HepG2 (cell line): Measurements from ENCODE around the gene LLGL1. TPM values are rescaled to one million over a fixed set of nuclear protein-coding genes. Genes with fewer than 3 reads are reported as not detected.

Experiments used
- ATAC-seq: fragments of 200-7000 bp; cut with Tn5 transposase; 3 replicates; pipeline ENCODE4 v1.9.1; 2020; ENCODE audit warnings: mild to moderate bottlenecking, moderate library complexity
- BruUV-seq: library from RNA; stranded (reverse); fragments of 400-500 nt; replicated peaks from 2 replicates; lab custom pipeline; 2021; lab: Mats Ljungman, UMichigan
- CTCF ChIA-PET: fragments of 300-600 bp; formaldehyde crosslinking; extraction: SDS; loops from one replicate; lab custom pipeline; 2021; ENCODE audit warnings: low total read pairs, inconsistent platforms, low intra/inter-chr PET ratio; lab: Yijun Ruan, JAX
- POLR2A ChIA-PET: fragments of 350-600 bp; sonication (Branson Sonifier 250); formaldehyde crosslinking; loops from one replicate; lab custom pipeline; 2020; ENCODE audit warnings: antibody characterized with exemption, inconsistent platforms; lab: Yijun Ruan, JAX
- DNase-seq: peaks from one replicate; pipeline ENCODE4 v3.0.0-alpha.2; 2015; ENCODE audit warnings: low spot score
- FAIRE-seq: peaks from 3 replicates; lab custom pipeline; 2011; peaks lifted over from hg19 to GRCh38; lab: Jason Lieb, UNC
- H2AFZ ChIP-seq: one replicate; pipeline ENCODE4 v1.6.1; 2011; ENCODE audit warnings: low read length, inconsistent platforms
- H3K27ac ChIP-seq: fragments of 300-600 bp; 3 replicates; pipeline ENCODE4 v1.8.0; 2011; ENCODE audit warnings: mixed run types, mild to moderate bottlenecking, mixed read lengths, low read length, inconsistent platforms; ENCODE audit not compliant: insufficient read depth; ENCODE audit errors: extremely low read length
- H3K27me3 ChIP-seq, 2 experiments: fragments of 200-600 bp in 1 of 2; 2 replicates in 1 of 2; 3 replicates in 1 of 2; pipeline versions ENCODE4 v1.6.0 to v1.8.0; 2011; ENCODE audit warnings: low read length in 2 of 2, mild to moderate bottlenecking in 2 of 2, moderate library complexity in 2 of 2, inconsistent platforms in 1 of 2; ENCODE audit not compliant: insufficient read depth in 2 of 2, control insufficient read depth in 1 of 2
- H3K36me3 ChIP-seq, 2 experiments: fragments of 200-600 bp in 1 of 2; replicated peaks in 1 of 2; 2 replicates in 1 of 2; 3 replicates in 1 of 2; pipeline versions ENCODE4 v1.5.1 to v1.8.0; 2011; ENCODE audit warnings: low read length in 2 of 2, inconsistent platforms in 1 of 2; ENCODE audit not compliant: insufficient read depth in 2 of 2, control insufficient read depth in 1 of 2
- H3K4me1 ChIP-seq: 2 replicates; pipeline ENCODE4 v1.5.1; 2012; ENCODE audit warnings: low read length, inconsistent platforms; ENCODE audit not compliant: insufficient read depth
- H3K4me2 ChIP-seq: 2 replicates; pipeline ENCODE4 v1.6.0; 2011; ENCODE audit warnings: low read depth, low read length, inconsistent platforms
- H3K4me3 ChIP-seq, 3 experiments: fragments of 200-600 bp in 1 of 3; sonication (generic), shearing (Covaris generic) in 1 of 3; replicated peaks in 1 of 3; 2 replicates each; pipeline ENCODE4 v1.5.1; 2011 to 2016; ENCODE audit warnings: low read length in 3 of 3, inconsistent platforms in 2 of 3, low read depth in 2 of 3, mild to moderate bottlenecking in 2 of 3, control low read depth in 1 of 3, mixed read lengths in 1 of 3; ENCODE audit not compliant: insufficient read depth in 1 of 3
- H3K79me2 ChIP-seq: one replicate; pipeline ENCODE4 v1.6.1; 2011; ENCODE audit warnings: low read length, inconsistent platforms; ENCODE audit not compliant: insufficient read depth
- H3K9ac ChIP-seq: 2 replicates; pipeline ENCODE4 v1.6.0; 2011; ENCODE audit warnings: mild to moderate bottlenecking, low read depth, low read length, inconsistent platforms; ENCODE audit not compliant: insufficient read depth
- H3K9me3 ChIP-seq: 2 replicates; pipeline ENCODE4 v1.5.1; 2012; ENCODE audit warnings: mild to moderate bottlenecking, low read length
- H4K20me1 ChIP-seq: 2 replicates; pipeline ENCODE4 v1.6.0; 2011; ENCODE audit warnings: inconsistent platforms, mild to moderate bottlenecking, low read length, moderate library complexity; ENCODE audit not compliant: insufficient read depth
- AGO2 ChIP-seq: fragments of 200-400 bp; formaldehyde crosslinking; optimal IDR thresholded peaks from 2 replicates; pipeline ENCODE3; 2017; ENCODE audit warnings: mild to moderate bottlenecking, low read depth, low read length, moderate library complexity
- ARNT2 ChIP-seq: sonication (generic); formaldehyde crosslinking; IDR thresholded peaks from 2 replicates; pipeline ENCODE4 v1.8.0; 2022; ENCODE audit warnings: mild to moderate bottlenecking, low read depth, missing genetic modification reagents, moderate library complexity
- ATM ChIP-seq: fragments of 450-650 bp; IDR thresholded peaks from 2 replicates; pipeline ENCODE4 v1.7.1; 2017; ENCODE audit warnings: mild to moderate bottlenecking, borderline replicate concordance
- CTCF ChIP-seq: sonication (generic); formaldehyde crosslinking; IDR thresholded peaks from 2 replicates; pipeline ENCODE4 v1.5.0; 2020; ENCODE audit warnings: mild to moderate bottlenecking, missing genetic modification reagents, moderate library complexity
- ERF ChIP-seq: IDR thresholded peaks from 2 replicates; pipeline ENCODE4 v1.6.1; 2018; ENCODE audit warnings: missing biosample characterization, missing genetic modification reagents
- JDP2 ChIP-seq: sonication (generic); formaldehyde crosslinking; IDR thresholded peaks from 2 replicates; pipeline ENCODE4 v1.8.1; 2022; ENCODE audit warnings: missing genetic modification reagents, borderline replicate concordance
- KDM2A ChIP-seq: sonication (generic); formaldehyde crosslinking; IDR thresholded peaks from 2 replicates; pipeline ENCODE4 v1.4.0; 2020; ENCODE audit warnings: low read depth, missing genetic modification reagents, borderline replicate concordance
- KLF6 ChIP-seq: IDR thresholded peaks from 2 replicates; pipeline ENCODE4 v1.8.0; 2016; ENCODE audit warnings: missing biosample characterization, missing genetic modification reagents
- MLX ChIP-seq: IDR thresholded peaks from 2 replicates; pipeline ENCODE4 v1.6.1; 2016
- NR2F1 ChIP-seq, 2 experiments: fragments of 450-650 bp in 1 of 2; formaldehyde crosslinking in 1 of 2; IDR thresholded peaks; 2 replicates each; pipeline versions ENCODE4 v1.5.0 to v1.6.1; 2016 to 2020; ENCODE audit warnings: mild to moderate bottlenecking in 1 of 2, missing compliant biosample characterization in 1 of 2, missing genetic modification reagents in 1 of 2, moderate library complexity in 1 of 2
- ZNF563 ChIP-seq: sonication (generic); formaldehyde crosslinking; IDR thresholded peaks from 2 replicates; pipeline ENCODE4 v1.8.0; 2022; ENCODE audit warnings: mild to moderate bottlenecking, moderate library complexity, missing genetic modification reagents
- ZNF644 ChIP-seq: IDR thresholded peaks from 2 replicates; pipeline ENCODE4 v1.6.1; 2016; ENCODE audit warnings: low read depth
- ZSCAN9 ChIP-seq: IDR thresholded peaks from 2 replicates; pipeline ENCODE4 v1.6.1; 2016; ENCODE audit warnings: borderline replicate concordance
- whole genome bisulfite sequencing: methylation state at CpG from one replicate; pipeline ENCODE4 v1.1.6; 2017; ENCODE audit warnings: low lambda C conversion rate; 5-methylcytosine and 5-hydroxymethylcytosine counted together
- in situ Hi-C: cut with HindIII; loops from 2 replicates; pipeline ENCODE4 v1.10.0; 2017; ENCODE audit warnings: low pct_unique_long_range_greater_than_20kb; ENCODE audit not compliant: extremely low pct_ligation_motif_present
- intact Hi-C: fragments of 100-400 bp; cut with micrococcal nuclease; formaldehyde crosslinking; loops from one replicate; pipeline ENCODE4 v1.10.0; 2022; ENCODE audit not compliant: unreplicated experiment
- polyA plus RNA-seq, 8 experiments: library from polyadenylated mRNA; depleted of rRNA in 3 of 8; stranded (reverse) in 7 of 8; unstranded in 1 of 8; fragments of >200 nt; fragmentation: Illumina TruSeq in 4 of 8; extraction: Trizol in 4 of 8; gene quantifications; 2 replicates each; pipeline versions ENCODE4 v1.2.1 to v1.2.3, GENCODE V29; 2011 to 2016; ENCODE audit warnings: low read depth in 4 of 8, missing spikeins in 1 of 8, mixed read lengths in 1 of 8; ENCODE audit not compliant: insufficient read depth in 1 of 8
- total RNA-seq, 5 experiments: library from RNA; depleted of rRNA; stranded (reverse); fragments of >200 nt; fragmentation: Illumina TruSeq; extraction: Trizol; gene quantifications; 2 replicates each; pipeline ENCODE4 v1.2.3, GENCODE V29; 2016; ENCODE audit warnings: low read depth in 1 of 5

The LLGL1 gene
- total and polyA plus RNA-seq, 2 of the 13 experiments (the other 11 are each of a cell fraction or from before 2014, with no cell fraction given), result 15.0 to 15.3 TPM

GRCh38 chr17:18248300-18248731 is 22.9 kb downstream of the LLGL1 start (continued):
- TF ChIP-seq CTCF (CRISPR knock-in tag) (peak; percentile 89), KLF6 (CRISPR knock-in tag) (no peak), ERF (CRISPR knock-in tag) (0 out of 2 replicates have a peak, but pooled peaks have one; percentile 25), ZNF563 (CRISPR knock-in tag) (0 out of 2 replicates have a peak, but pooled peaks have one; percentile 12), JDP2 (CRISPR knock-in tag) (no peak), ARNT2 (CRISPR knock-in tag) (no peak), ZNF644 (CRISPR knock-in tag) (no peak), ZSCAN9 (CRISPR knock-in tag) (no peak), ATM (no peak), NR2F1 (CRISPR knock-in tag; IDR thresholded peaks at IDR 0.05) (no peak), KDM2A (CRISPR knock-in tag) (peak; percentile 20; the same call in 1 of the 2 replicates)

- Histone ChIP-seq H3K27ac (no peak overlapping the region), H3K9ac (no peak overlapping the region), H3K4me1 (no peaks in the 10 kb centered on the region), H3K79me2 (no peaks in the 10 kb centered on the region), H3K9me3 (no peaks in the 10 kb centered on the region), H3K36me3 (peaks cover 42 to 76% of the 10 kb centered on the region in 2 experiments), H3K27me3 (no peaks in the 10 kb centered on the region), H2AFZ (no peak overlapping the region), H3K4me2 (no peak overlapping the region), H4K20me1 (no peaks in the 10 kb centered on the region), H3K4me3 (no peak overlapping the region)
- TF ChIP-seq AGO2 (peak; percentile 58), MLX (CRISPR knock-in tag) (no peak)
- CTCF ChIA-PET, result interaction anchor here (1.1 kb wide), 1 partner anchor 129 kb away, joined by 3 read pairs; the partner anchor contains the start of gene EVPLL
- intact Hi-C loops (no loop called here), in situ Hi-C loops (no loop called here)
- ATAC-seq (no peak), FAIRE-seq (no peak), DNase-seq (no peak)
- no TSS peak for BruUV-seq
- POLR2A ChIA-PET, result interaction anchor here (1.8 kb wide), 1 partner anchor 10 kb away, joined by 5 read pairs; no protein-coding TSS in a partner anchor
- 100% methylated on average over 3 of the region's 7 CpGs for WGBS
These were observed 23.4 kb downstream of the LLGL1 start for GRCh38 chr17:18248811-18249210.
